ENCODE measurements around the gene USH1C.
A peak's percentile ranks its signal among the peaks of the same experiment; 100 is the strongest.

The USH1C gene

DNA sequence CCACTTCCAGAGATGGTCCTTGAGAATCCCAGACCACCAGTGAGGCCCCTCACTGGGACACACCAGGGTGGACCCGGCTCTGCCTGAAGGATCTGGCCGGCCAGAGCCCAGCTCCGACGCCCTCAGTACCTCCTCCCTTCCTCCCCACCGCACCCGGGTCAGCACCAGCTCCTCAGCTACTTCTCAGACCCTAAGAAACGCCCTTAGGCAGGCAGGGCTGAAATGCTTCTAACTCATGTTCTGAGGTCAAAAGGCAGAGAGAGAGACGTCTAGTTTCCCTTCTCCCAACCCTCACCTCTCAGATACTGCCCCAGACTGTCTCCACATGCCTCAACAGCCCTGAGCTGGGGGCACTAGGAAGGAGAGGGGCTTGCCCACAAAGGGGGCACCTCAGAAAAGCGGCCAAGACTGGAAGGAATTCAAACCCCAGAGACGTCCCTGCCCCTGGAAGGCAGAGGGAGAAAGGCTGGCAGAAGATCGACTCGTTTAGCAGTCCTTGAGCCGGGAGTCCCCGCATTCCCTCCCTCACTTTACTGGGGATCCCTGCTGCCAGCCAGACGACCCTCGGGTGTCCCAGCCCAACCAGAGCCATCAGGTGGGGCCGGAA, 539 bp downstream of the USH1C start:
- DNase-seq = no peak

- DNase-seq = no peak
These were observed 1.2 kb downstream of the USH1C start for GRCh38 chr11:17543041-17543440.

- no peak for DNase-seq
These were observed 2.0 kb downstream of the USH1C start for GRCh38 chr11:17542249-17542648.

DNA sequence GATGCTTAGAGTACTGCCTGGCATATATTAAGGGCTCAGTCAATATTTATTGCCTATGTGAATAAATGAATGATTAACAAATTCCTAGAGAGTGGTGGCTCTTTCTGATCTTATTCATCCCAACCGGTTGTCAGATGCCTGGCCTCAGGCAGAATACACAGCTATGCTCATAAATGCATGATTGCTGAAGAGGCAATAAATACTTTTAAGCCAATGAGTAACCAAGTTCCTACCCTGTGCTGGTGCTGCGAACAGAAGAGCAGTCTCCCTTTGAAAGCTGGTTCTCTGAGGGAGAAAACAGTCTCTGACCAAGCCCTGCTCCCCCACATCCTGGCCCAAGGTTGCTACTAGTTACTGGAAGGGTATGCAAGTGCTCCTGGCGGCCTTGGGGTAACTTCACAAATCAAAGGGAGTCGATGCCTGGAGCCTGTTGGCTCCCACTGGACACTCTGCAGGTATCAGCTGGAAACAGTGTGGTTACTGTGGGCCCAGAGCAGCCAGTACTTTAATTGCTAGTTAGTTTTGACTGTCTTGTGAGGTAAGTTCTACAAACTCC, 2.8 kb downstream of the USH1C start:
- DNase-seq = no peak

- DNase-seq = no peak
These were observed 3.4 kb downstream of the USH1C start for GRCh38 chr11:17540807-17541206.

- no peak for DNase-seq
These were observed 5.5 kb downstream of the USH1C start for GRCh38 chr11:17538731-17539130.

GRCh38 chr11:17538054-17538453, 6.2 kb downstream of the USH1C start:
- DNase-seq = no peak

- no peak for DNase-seq
These were observed 7.0 kb downstream of the USH1C start for GRCh38 chr11:17537261-17537660.

GRCh38 chr11:17535488-17535887, 8.7 kb downstream of the USH1C start:
- no peak for DNase-seq

GRCh38 chr11:17533778-17534415, 10.3 kb downstream of the USH1C start:
- DNase-seq = no peak

DNA sequence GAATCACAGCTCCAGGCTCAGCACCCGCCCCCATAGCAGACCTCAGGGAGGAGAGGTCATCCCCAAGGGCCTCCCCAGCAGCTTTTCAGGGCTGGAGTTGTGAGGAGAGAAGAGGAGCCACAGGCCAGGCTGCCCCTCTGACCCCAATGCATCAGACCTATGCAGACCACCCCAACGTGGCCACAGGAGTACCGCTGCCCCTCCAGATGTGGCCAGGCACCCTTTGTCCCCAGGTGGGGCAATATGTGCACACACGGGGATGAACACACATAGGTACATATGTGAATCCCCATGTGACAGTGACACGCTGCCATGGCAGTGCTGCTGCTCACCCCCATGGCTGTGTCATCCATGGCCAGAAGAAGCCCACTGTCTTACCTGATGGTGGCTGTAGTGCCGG, 10.9 kb downstream of the USH1C start:
- no peak for DNase-seq

DNA sequence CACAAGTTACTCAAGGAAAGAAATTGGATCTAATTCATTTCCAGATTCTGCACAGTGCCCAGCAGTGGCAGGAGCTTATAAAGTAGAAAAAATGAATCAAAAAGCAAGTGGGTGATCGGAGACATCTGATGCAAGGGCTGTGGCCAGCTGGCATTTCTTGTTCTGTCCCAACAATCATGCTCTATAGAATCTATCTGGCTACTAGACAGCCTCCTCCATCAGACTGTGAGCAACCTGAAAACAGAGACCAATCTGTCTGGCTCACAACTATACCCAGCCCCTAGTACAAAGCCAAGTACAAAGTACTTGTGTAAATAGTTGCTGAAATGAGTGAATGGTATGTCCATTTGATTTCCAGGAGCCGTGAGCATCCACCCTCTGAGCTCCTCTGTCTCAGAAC, 11.4 kb downstream of the USH1C start:
- DNase-seq = no peak

DNA sequence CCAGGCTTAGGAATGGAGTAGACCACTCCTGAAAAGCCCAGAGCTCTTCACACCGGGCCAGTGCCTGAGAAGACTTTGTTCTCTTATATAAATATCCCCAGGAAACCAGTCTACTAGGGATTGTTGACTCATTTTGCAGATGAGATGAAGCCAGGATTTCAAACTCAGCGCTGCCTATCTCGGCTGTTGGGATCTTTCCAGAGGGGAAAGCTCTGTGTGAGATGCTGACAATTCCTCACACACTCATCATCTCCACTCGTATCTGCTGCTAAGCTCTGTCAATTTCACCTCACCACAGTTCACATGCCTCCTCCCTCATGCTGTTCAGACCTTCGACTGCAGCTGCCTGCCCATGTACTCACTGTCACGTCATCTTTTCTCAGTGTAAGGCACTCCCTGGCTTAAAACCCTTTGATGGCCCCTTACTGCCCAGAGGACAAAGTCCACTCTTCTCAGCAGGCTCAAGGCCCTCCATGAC, 12.5 kb downstream of the USH1C start:
- no peak for DNase-seq

DNA sequence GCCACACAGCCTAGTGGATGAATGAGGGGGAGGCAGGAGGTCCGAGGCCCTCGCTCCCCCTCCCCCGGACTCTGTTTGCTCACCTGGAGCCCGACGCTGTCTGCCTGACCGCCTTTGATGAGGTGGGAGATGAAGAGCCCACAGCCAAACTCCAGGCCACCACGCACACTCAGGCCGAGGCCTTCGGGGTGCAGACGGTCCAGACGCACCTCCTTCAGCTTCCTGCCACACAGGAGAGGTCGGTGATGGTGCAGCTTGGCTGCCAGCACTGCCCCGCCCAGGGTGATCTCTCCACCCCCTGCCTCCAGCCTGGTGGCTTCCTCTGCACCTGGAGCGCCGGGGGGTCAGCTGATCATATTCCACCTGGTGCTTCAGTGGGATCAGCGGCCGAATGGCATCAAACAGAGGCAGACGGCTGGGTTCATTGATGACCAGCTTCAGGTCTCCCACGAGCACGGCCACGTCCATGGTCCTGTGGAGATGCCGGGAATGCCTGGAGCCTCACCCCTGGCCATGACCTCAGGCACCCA, 13.1 kb downstream of the USH1C start:
- DNase-seq = no peak

GRCh38 chr11:17529844-17530185, 14.4 kb downstream of the USH1C start:
- no peak for DNase-seq

DNA sequence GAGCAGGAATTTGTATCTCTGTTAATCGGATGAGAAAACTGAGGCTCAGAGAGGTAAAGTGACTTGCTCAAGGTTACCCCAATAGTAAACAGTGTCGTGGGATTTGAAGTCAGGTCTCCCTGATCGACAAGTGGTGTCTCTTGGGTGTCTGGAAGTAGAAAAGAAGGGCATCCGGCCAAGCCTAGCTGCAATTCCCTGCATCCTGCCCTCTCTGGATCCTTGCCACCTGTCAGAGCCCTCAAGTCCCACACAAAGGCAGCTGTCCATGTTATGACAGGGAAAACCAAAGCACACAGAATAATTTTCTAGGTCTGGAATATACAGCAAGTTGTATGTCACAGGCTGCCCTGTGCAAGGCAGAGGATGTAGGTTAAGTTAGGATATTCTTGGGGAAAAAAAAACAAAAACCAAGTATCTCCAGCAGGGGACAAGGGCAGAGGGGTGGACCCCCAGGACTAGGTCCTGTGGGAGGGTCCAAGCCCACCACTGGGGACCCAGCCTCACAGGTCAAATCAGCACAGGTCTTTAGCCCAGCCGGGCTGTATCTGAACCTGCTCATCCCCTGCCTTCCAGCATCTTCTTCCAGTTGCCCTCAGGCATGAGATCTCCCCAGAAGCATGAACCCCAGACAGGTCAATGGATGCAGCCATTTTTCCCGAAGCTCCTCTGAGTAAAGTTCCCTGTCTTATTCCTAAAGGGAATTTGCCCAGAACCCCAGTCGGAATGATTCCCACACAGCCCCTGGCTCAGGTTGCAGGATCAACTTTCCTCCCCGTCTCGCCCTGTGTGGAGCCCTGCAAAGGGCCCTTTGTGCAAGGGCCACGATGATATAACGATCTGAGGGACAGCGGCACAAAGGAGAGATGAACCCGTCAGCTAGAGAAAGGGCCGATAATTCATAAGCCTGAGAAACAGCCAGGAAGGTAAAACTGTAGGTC, 15.0 kb downstream of the USH1C start:
- no peak for DNase-seq

GRCh38 chr11:17528181-17528691, 16.0 kb downstream of the USH1C start:
- peak; percentile 44 for DNase-seq

DNA sequence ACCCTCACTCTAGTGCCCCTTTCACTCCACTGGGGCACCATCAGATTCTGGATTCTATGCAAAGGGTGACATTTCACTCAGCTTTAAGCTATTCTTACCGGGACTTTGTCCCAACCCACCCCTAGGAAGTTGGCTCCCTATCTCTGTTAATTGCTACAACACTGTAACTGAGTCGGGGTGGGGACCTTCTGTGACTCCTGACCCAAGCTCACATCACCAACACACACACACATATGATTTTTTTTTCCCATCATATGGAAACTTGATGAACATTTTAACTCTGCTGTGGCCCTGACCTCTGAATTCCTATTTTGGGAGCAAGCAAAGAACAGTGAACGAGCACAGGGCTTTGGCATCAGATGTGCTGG, 16.6 kb downstream of the USH1C start:
- DNase-seq = no peak

GRCh38 chr11:17526931-17527627, 17.1 kb downstream of the USH1C start:
- DNase-seq = no peak

- no peak for DNase-seq
These were observed 17.9 kb downstream of the USH1C start for GRCh38 chr11:17526326-17526725.

DNA sequence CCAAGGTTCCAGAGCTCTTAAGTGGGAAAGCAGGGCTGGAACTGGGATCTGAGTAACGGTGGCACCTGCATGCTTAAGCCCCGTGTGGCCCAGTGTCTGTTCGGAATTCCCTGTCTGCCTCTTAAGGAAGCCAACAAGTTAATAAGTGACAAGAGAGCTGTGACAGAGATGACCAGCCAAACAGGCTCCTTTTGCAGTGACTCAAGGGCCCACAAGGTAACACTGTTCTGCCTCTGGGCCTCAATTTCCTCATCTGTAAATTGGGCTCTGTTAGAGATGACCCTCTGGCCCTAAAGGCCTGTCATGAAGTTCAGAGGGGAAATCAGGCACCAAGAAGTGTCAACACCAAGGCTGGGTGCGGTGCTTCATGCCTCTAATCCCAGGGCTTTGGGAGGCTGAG, 18.6 kb downstream of the USH1C start:
- DNase-seq = no peak

GRCh38 chr11:17524221-17524620, 20.0 kb downstream of the USH1C start:
- DNase-seq = no peak

DNA sequence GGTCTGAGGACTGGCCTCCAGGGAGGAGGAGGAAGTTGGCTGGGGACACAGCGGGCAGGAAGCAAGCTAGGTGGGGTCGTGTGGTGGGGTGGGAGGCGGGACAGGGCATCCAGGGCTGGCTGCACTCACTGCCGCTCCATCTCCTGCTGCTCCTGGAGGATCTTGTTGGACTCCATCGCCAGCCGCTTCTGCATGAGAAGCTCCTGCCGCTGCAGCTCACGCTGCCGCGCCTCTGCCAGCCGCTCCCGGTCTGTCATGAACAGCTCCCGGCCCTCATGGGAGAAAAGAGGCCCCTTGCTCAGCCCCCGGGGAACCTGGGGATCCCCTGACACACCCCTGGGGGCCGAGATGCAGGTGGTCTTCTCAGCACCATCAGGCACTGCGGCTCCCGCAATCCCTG, 21.6 kb downstream of the USH1C start:
- no peak for DNase-seq

All from stimulated activated CD4-positive, alpha-beta T cell treated with anti-CD3 and anti-CD28 coated beads, Interleukin-12 subunit alpha, Interleukin-12 subunit beta, amount 100 ng/mL, for 4 hours (primary cell).